Measurements from ENCODE around the gene IL17RA. TPM values are rescaled to one million over a fixed set of nuclear protein-coding genes. Genes with fewer than 3 reads are reported as not detected.
"Not testable (repeated sequence)": the region's sequence is repeated elsewhere in the genome, so short reads cannot be mapped to it uniquely, and the experiment has no call there.

The IL17RA gene
- total RNA-seq, 3 donors from 2014 or later, result 13.8 to 25.3 (median 17.7) TPM

GRCh38 chr22:17143826-17144225 lies 59.0 kb downstream of the IL17RA start:
- no peak overlapping the region for H3K4me3 ChIP-seq
- no peaks in the 10 kb centered on the region for H3K27me3 ChIP-seq
- no peaks in the 10 kb centered on the region for H3K9me3 ChIP-seq
- no peaks in the 10 kb centered on the region for H3K4me1 ChIP-seq
- DNase-seq (ENCODE audit: low spot score in 2 of 2), result no peak
- peaks cover 6% of the 10 kb centered on the region for H3K36me3 ChIP-seq
- H3K27ac ChIP-seq, result no peak overlapping the region
- intact Hi-C loops (cut with DNase I; ENCODE audit: low total_unique reads), result no loop called here
- TF ChIP-seq POLR2A (IDR thresholded peaks at IDR 0.05) (no peak), POLR2AphosphoS5 (IDR thresholded peaks at IDR 0.05) (no peak)
- TF ChIP-seq, protein P1, sequence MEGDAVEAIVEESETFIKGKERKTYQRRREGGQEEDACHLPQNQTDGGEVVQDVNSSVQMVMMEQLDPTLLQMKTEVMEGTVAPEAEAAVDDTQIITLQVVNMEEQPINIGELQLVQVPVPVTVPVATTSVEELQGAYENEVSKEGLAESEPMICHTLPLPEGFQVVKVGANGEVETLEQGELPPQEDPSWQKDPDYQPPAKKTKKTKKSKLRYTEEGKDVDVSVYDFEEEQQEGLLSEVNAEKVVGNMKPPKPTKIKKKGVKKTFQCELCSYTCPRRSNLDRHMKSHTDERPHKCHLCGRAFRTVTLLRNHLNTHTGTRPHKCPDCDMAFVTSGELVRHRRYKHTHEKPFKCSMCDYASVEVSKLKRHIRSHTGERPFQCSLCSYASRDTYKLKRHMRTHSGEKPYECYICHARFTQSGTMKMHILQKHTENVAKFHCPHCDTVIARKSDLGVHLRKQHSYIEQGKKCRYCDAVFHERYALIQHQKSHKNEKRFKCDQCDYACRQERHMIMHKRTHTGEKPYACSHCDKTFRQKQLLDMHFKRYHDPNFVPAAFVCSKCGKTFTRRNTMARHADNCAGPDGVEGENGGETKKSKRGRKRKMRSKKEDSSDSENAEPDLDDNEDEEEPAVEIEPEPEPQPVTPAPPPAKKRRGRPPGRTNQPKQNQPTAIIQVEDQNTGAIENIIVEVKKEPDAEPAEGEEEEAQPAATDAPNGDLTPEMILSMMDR (IDR thresholded peaks at IDR 0.05), result no peak

- Histone ChIP-seq H3K36me3 (peaks cover 6% of the 10 kb centered on the region), H3K9me3 (no peaks in the 10 kb centered on the region)
Observed at GRCh38 chr22:17145021-17145680, 60.4 kb downstream of the IL17RA start.

GRCh38 chr22:17147458-17147857 lies 62.7 kb downstream of the IL17RA start:
- H3K4me3 ChIP-seq; H3K27me3 ChIP-seq; H3K4me1 ChIP-seq; DNase-seq (ENCODE audit: low spot score in 2 of 2); H3K9me3 ChIP-seq; H3K36me3 ChIP-seq; intact Hi-C loops (cut with DNase I; ENCODE audit: low total_unique reads); H3K27ac ChIP-seq: not testable (repeated sequence)

More at GRCh38 chr22:17145021-17145680, 60.4 kb downstream of the IL17RA start:
- Histone ChIP-seq H3K4me1 (no peaks in the 10 kb centered on the region), H3K27me3 (no peaks in the 10 kb centered on the region), H3K4me3 (no peak overlapping the region), H3K27ac (no peak overlapping the region)
- no peak for TF ChIP-seq POLR2AphosphoS5 (IDR thresholded peaks at IDR 0.05)
- TF ChIP-seq POLR2A (IDR thresholded peaks at IDR 0.05), result no peak
- TF ChIP-seq, protein P1 (IDR thresholded peaks at IDR 0.05), result no peak
- intact Hi-C loops (cut with DNase I; ENCODE audit: low total_unique reads), result no loop called here
- no peak for DNase-seq (ENCODE audit: low spot score in 2 of 2)

- no peaks in the 10 kb centered on the region for H3K36me3 ChIP-seq
- TF ChIP-seq POLR2A (IDR thresholded peaks at IDR 0.05), result no peak
- TF ChIP-seq, protein P1 (IDR thresholded peaks at IDR 0.05), result no peak
- TF ChIP-seq POLR2AphosphoS5 (IDR thresholded peaks at IDR 0.05), result no peak
- DNase-seq (ENCODE audit: low spot score in 2 of 2), result no peak
- H3K4me1 ChIP-seq, result no peaks in the 10 kb centered on the region
- H3K27ac ChIP-seq, result no peak overlapping the region
- H3K27me3 ChIP-seq, result no peaks in the 10 kb centered on the region
- H3K9me3 ChIP-seq, result no peaks in the 10 kb centered on the region
- no peak overlapping the region for H3K4me3 ChIP-seq
- intact Hi-C loops (cut with DNase I; ENCODE audit: low total_unique reads), result no loop called here
Observed at GRCh38 chr22:17149076-17149815, 64.4 kb downstream of the IL17RA start.

- intact Hi-C loops (cut with DNase I; ENCODE audit: low total_unique reads), result no loop called here
- H3K9me3 ChIP-seq, result no peaks in the 10 kb centered on the region
- H3K4me3 ChIP-seq, result no peak overlapping the region
- no peaks in the 10 kb centered on the region for H3K27me3 ChIP-seq
- no peaks in the 10 kb centered on the region for H3K4me1 ChIP-seq
- DNase-seq (ENCODE audit: low spot score in 2 of 2), result no peak
- TF ChIP-seq POLR2AphosphoS5 (IDR thresholded peaks at IDR 0.05) (no peak), POLR2A (IDR thresholded peaks at IDR 0.05) (no peak)
- TF ChIP-seq, protein P1 (IDR thresholded peaks at IDR 0.05), result no peak
- H3K27ac ChIP-seq, result peak overlapping the region; percentile 61 to 64
- no peaks in the 10 kb centered on the region for H3K36me3 ChIP-seq
Observed at GRCh38 chr22:17152340-17152739, 67.5 kb downstream of the IL17RA start.
